ENCODE results near the gene DBI.
"Not testable (repeated sequence)": the region's sequence is repeated elsewhere in the genome, so short reads cannot be mapped to it uniquely, and the experiment has no call there.

DBI gene

GRCh38 chr2:119365436-119365835 lies 1.3 kb upstream of the DBI start:
- DNase-seq (ENCODE audit: low read depth), result no peak

- DNase-seq (ENCODE audit: low read depth), result no peak
Observed at GRCh38 chr2:119366161-119366648, 572 bp upstream of the DBI start.

GRCh38 chr2:119367472-119368099 lies 809 bp downstream of the DBI start:
- DNase-seq (ENCODE audit: low read depth), result peak; percentile 19

GRCh38 chr2:119369845-119370244 lies 3.1 kb downstream of the DBI start:
- no peak for DNase-seq (ENCODE audit: low read depth)

GRCh38 chr2:119371111-119371510 lies 4.3 kb downstream of the DBI start:
- no peak for DNase-seq (ENCODE audit: low read depth)

- no peak for DNase-seq (ENCODE audit: low read depth)
Observed at GRCh38 chr2:119372778-119373568, 6.2 kb downstream of the DBI start.

- DNase-seq (ENCODE audit: low read depth), result not testable (repeated sequence)
Observed at GRCh38 chr2:119373907-119374745, 7.3 kb downstream of the DBI start.

GRCh38 chr2:119376406-119376805 lies 9.6 kb downstream of the DBI start:
- DNase-seq (ENCODE audit: low read depth), result not testable (repeated sequence)

- no peak for DNase-seq (ENCODE audit: low read depth)
Observed at GRCh38 chr2:119376810-119377209, 10.0 kb downstream of the DBI start.

GRCh38 chr2:119377294-119377992 lies 10.7 kb downstream of the DBI start:
- no peak for DNase-seq (ENCODE audit: low read depth)

- DNase-seq (ENCODE audit: low read depth), result no peak
Observed at GRCh38 chr2:119377993-119378345, 11.2 kb downstream of the DBI start.

- DNase-seq (ENCODE audit: low read depth), result no peak
Observed at GRCh38 chr2:119378566-119378965, 11.8 kb downstream of the DBI start.

- no peak for DNase-seq (ENCODE audit: low read depth)
Observed at GRCh38 chr2:119383410-119384140, 16.8 kb downstream of the DBI start.

- no peak for DNase-seq (ENCODE audit: low read depth)
Observed at GRCh38 chr2:119384971-119385370, 18.2 kb downstream of the DBI start.

GRCh38 chr2:119385466-119385865 lies 18.7 kb downstream of the DBI start:
- DNase-seq (ENCODE audit: low read depth), result no peak

GRCh38 chr2:119387381-119388129 lies 20.8 kb downstream of the DBI start:
- DNase-seq (ENCODE audit: low read depth), result no peak

- no peak for DNase-seq (ENCODE audit: low read depth)
Observed at GRCh38 chr2:119389615-119390306, 23.0 kb downstream of the DBI start.

- no peak for DNase-seq (ENCODE audit: low read depth)
Observed at GRCh38 chr2:119393971-119394748, 27.4 kb downstream of the DBI start.

GRCh38 chr2:119397196-119397595 lies 30.4 kb downstream of the DBI start:
- DNase-seq (ENCODE audit: low read depth), result no peak
